GM12878 (cell line): ENCODE results near the gene TEC. TPM values are rescaled to one million over a fixed set of nuclear protein-coding genes. Genes with fewer than 3 reads are reported as not detected.

Source experiments
- ATAC-seq: fragments of 200-7000 bp; cut with Tn5 transposase; 3 replicates; pipeline ENCODE4 v1.9.1; 2020; ENCODE audit warnings: mild to moderate bottlenecking, moderate library complexity
- BruUV-seq: library from RNA; stranded (reverse); fragments of 400-500 nt; replicated peaks from 2 replicates; lab custom pipeline; 2021; lab: Mats Ljungman, UMichigan
- CTCF ChIA-PET: fragments of 300-600 bp; sonication (Branson Sonifier 250); formaldehyde crosslinking; extraction: SDS; loops from one replicate; lab custom pipeline; 2021; ENCODE audit warnings: inconsistent platforms; lab: Yijun Ruan, JAX
- POLR2A ChIA-PET: fragments of 350-600 bp; formaldehyde crosslinking; extraction: SDS; loops from one replicate; lab custom pipeline; 2021; ENCODE audit warnings: inconsistent platforms; lab: Charles Lee
- RAD21 ChIA-PET: fragments of 300-600 bp; sonication (Branson Sonifier 250); formaldehyde crosslinking; loops from one replicate; lab custom pipeline; 2023; ENCODE audit warnings: antibody characterized with exemption; ENCODE audit not compliant: unreplicated experiment; lab: Charles Lee
- SMC1A ChIA-PET: fragments of 300-600 bp; sonication (Branson Sonifier 250); formaldehyde crosslinking; loops from one replicate; lab custom pipeline; 2023; ENCODE audit not compliant: unreplicated experiment, uncharacterized antibody; lab: Charles Lee
- DNase-seq: peaks from one replicate; pipeline ENCODE4 v3.0.0-alpha.2; 2011; ENCODE audit warnings: low read depth, low spot score
- FAIRE-seq: peaks from 3 replicates; lab custom pipeline; 2011; peaks lifted over from hg19 to GRCh38; lab: Jason Lieb, UNC
- H2AFZ ChIP-seq: 2 replicates; pipeline ENCODE4 v1.6.0; 2011; ENCODE audit warnings: low read depth, low read length, control low read depth; ENCODE audit not compliant: control insufficient read depth
- H3K27ac ChIP-seq: 2 replicates; pipeline ENCODE4 v1.5.1; 2011; ENCODE audit warnings: control low read depth; ENCODE audit not compliant: control insufficient read depth, insufficient read depth
- H3K27me3 ChIP-seq, 2 experiments: replicated peaks in 1 of 2; 2 replicates each; pipeline versions ENCODE4 v1.6.0 to v1.6.1; 2011; ENCODE audit warnings: low read length in 1 of 2; ENCODE audit not compliant: control insufficient read depth in 2 of 2, insufficient read depth in 2 of 2
- H3K36me3 ChIP-seq, 2 experiments: 2 replicates each; pipeline ENCODE4 v1.5.1; 2011; ENCODE audit warnings: low read length in 1 of 2; ENCODE audit not compliant: control insufficient read depth in 2 of 2, insufficient read depth in 2 of 2
- H3K4me1 ChIP-seq: 2 replicates; pipeline ENCODE4 v1.6.1; 2011; ENCODE audit warnings: mild to moderate bottlenecking, low read length, moderate library complexity, mixed read lengths; ENCODE audit not compliant: control insufficient read depth, insufficient read depth
- H3K4me2 ChIP-seq: 2 replicates; pipeline ENCODE4 v1.6.0; 2011; ENCODE audit warnings: control low read depth; ENCODE audit not compliant: control insufficient read depth, insufficient read depth
- H3K4me3 ChIP-seq: fragments of 200-600 bp; sonication (generic); 2 replicates; pipeline ENCODE4 v1.5.1; 2016
- H3K79me2 ChIP-seq: 2 replicates; pipeline ENCODE4 v1.6.0; 2011; ENCODE audit warnings: low read length; ENCODE audit not compliant: control insufficient read depth, insufficient read depth
- H3K9ac ChIP-seq: 2 replicates; pipeline ENCODE4 v1.8.0; 2011; ENCODE audit warnings: low read length, control low read depth, mixed read lengths; ENCODE audit not compliant: control insufficient read depth, insufficient read depth
- H3K9me3 ChIP-seq: replicated peaks from 3 replicates; pipeline ENCODE4 v1.5.1; 2011; ENCODE audit warnings: mild to moderate bottlenecking, low read length; ENCODE audit not compliant: control insufficient read depth, insufficient read depth
- H4K20me1 ChIP-seq: 2 replicates; pipeline ENCODE4 v1.6.0; 2011; ENCODE audit not compliant: control insufficient read depth, insufficient read depth
- BMI1 ChIP-seq: fragments of 450-650 bp; IDR thresholded peaks from 2 replicates; pipeline ENCODE4 v1.6.1; 2016; ENCODE audit warnings: mild to moderate bottlenecking, moderate library complexity, borderline replicate concordance
- CTCF ChIP-seq, 3 experiments: IDR thresholded peaks in 2 of 3; conservative IDR thresholded peaks in 1 of 3; 2 replicates each; pipeline ENCODE4 v1.5.1; 2011; ENCODE audit warnings: low read depth in 3 of 3, low read length in 3 of 3, mild to moderate bottlenecking in 3 of 3, control low read depth in 2 of 3, moderate library complexity in 2 of 3, inconsistent platforms in 1 of 3, mixed read lengths in 1 of 3; ENCODE audit not compliant: control insufficient read depth in 2 of 3, insufficient read depth in 1 of 3; ENCODE audit errors: extremely low read depth in 1 of 3
- E4F1 ChIP-seq: fragments of 450-650 bp; IDR thresholded peaks from 2 replicates; pipeline ENCODE4 v1.6.1; 2018; ENCODE audit warnings: borderline replicate concordance, mild to moderate bottlenecking; ENCODE audit not compliant: partially characterized antibody
- NFXL1 ChIP-seq: fragments of 450-650 bp; IDR thresholded peaks from 2 replicates; pipeline ENCODE4 v1.6.1; 2017; ENCODE audit warnings: antibody characterized with exemption, mild to moderate bottlenecking, borderline replicate concordance
- PKNOX1 ChIP-seq: fragments of 450-650 bp; IDR thresholded peaks from 2 replicates; pipeline ENCODE4 v1.6.1; 2016; ENCODE audit warnings: mild to moderate bottlenecking
- POLR2AphosphoS5 ChIP-seq: IDR thresholded peaks from 2 replicates; pipeline ENCODE4 v1.6.1; 2011; ENCODE audit warnings: mild to moderate bottlenecking, low read length, inconsistent platforms
- RAD51 ChIP-seq: fragments of 450-650 bp; IDR thresholded peaks from 2 replicates; pipeline ENCODE4 v1.6.1; 2016; ENCODE audit warnings: moderate library complexity, mild to moderate bottlenecking, inconsistent platforms
- RELB ChIP-seq: fragments of 450-650 bp; IDR thresholded peaks from 2 replicates; pipeline ENCODE4 v1.6.1; 2017; ENCODE audit warnings: low read depth, mild to moderate bottlenecking, moderate library complexity
- SUZ12 ChIP-seq: fragments of 200-600 bp; sonication (generic); IDR thresholded peaks from one replicate; pipeline ENCODE4 v1.6.1; 2018; ENCODE audit warnings: antibody characterized with exemption, mild to moderate bottlenecking; ENCODE audit not compliant: unreplicated experiment
- TBL1XR1 ChIP-seq: IDR thresholded peaks from 2 replicates; pipeline ENCODE4 v1.6.1; 2012; ENCODE audit warnings: low read depth, low read length, improper control_type of control experiment
- ZBTB4 ChIP-seq: fragments of 450-650 bp; formaldehyde crosslinking; IDR thresholded peaks from 2 replicates; pipeline ENCODE4 v1.4.0; 2022; ENCODE audit warnings: mild to moderate bottlenecking, moderate library complexity
- WGBS: methylation state at CpG from one replicate; pipeline ENCODE4 v1.1.6; 2016; ENCODE audit warnings: low lambda C conversion rate; ENCODE audit not compliant: insufficient replicate concordance, insufficient coverage; ENCODE audit errors: missing lambda C conversion rate; 5-methylcytosine and 5-hydroxymethylcytosine counted together
- in situ Hi-C: fragments of 300-500 bp; cut with MboI; formaldehyde crosslinking; loops from 9 replicates; pipeline ENCODE4 v1.14.3; 2018; ENCODE audit warnings: mixed read lengths
- intact Hi-C: fragments of 100-400 bp; cut with micrococcal nuclease; formaldehyde crosslinking; loops from one replicate; pipeline ENCODE4 v1.14.2; 2022; ENCODE audit not compliant: unreplicated experiment
- polyA plus RNA-seq, 11 experiments: library from polyadenylated mRNA; depleted of rRNA in 4 of 11; unstranded in 6 of 11; stranded (reverse) in 5 of 11; fragments of >200 nt; fragmentation: Nextera tagmentation in 4 of 11; fragmentation: Illumina TruSeq in 1 of 11; extraction: Ambion mirVana in 4 of 11; extraction: Trizol in 1 of 11; gene quantifications; 1 replicate in 1 of 11; 2 replicates in 10 of 11; pipeline versions ENCODE4 v1.2.1 to v1.2.3, GENCODE V29; 2011 to 2016; ENCODE audit warnings: inconsistent platforms in 2 of 11, missing spikeins in 2 of 11, low read depth in 1 of 11
- total RNA-seq, 4 experiments: library from RNA; depleted of rRNA in 3 of 4; stranded (reverse); fragments of >200 nt in 3 of 4; fragmentation: Illumina TruSeq in 1 of 4; extraction: Trizol in 1 of 4; gene quantifications; 2 replicates each; pipeline versions ENCODE4 v1.2.1 to v1.2.3, GENCODE V29; 2013 to 2021

TEC gene
- total and polyA plus RNA-seq, 10 of the 15 experiments (the other 5 are each of a cell fraction or from before 2014, with no cell fraction given), result 7.4 to 27.2 (median 17.1) TPM

- Histone ChIP-seq H3K27me3 (no peaks in the 10 kb centered on the region), H3K4me1 (peaks cover 7% of the 10 kb centered on the region), H3K79me2 (peaks cover 91% of the 10 kb centered on the region), H3K9me3 (peaks cover 3% of the 10 kb centered on the region; the same call in 2 of the 3 replicates), H3K9ac (no peak overlapping the region), H3K4me2 (peak overlapping the region; percentile 30; the same call in 1 of the 2 replicates), H3K4me3 (no peak overlapping the region), H3K27ac (no peak overlapping the region), H3K36me3 (no peaks in the 10 kb centered on the region; a peak in 1 of 4 replicates), H4K20me1 (no peaks in the 10 kb centered on the region), H2AFZ (no peak overlapping the region)
- in situ Hi-C loops (no loop called here), intact Hi-C loops (no loop called here)
- WGBS, result 70% methylated on average over 4 of the region's 4 CpGs
- FAIRE-seq, result no peak
- ChIA-PET POLR2A (interaction anchor here (1.2 kb wide), 1 partner anchor 10 kb away, joined by 3 read pairs; no protein-coding TSS in a partner anchor), RAD21 (interaction anchor here (0.7 to 1.2 kb wide), 4 partner anchors 9 to 33 kb away, joined by 3 to 5 read pairs (median 3); no protein-coding TSS in a partner anchor), SMC1A (interaction anchor here (0.8 to 2.0 kb wide), 13 partner anchors 11 to 40 kb away, joined by 3 to 10 read pairs (median 3); no protein-coding TSS in a partner anchor), CTCF (interaction anchor here (0.5 to 1.2 kb wide), 3 partner anchors 12 to 776 kb away, joined by 3 to 4 read pairs (median 3); no protein-coding TSS in a partner anchor)
- no peak for ATAC-seq
- BruUV-seq, result no TSS peak
- DNase-seq, result no peak
- TF ChIP-seq RELB (no peak), SUZ12 (no peak), BMI1 (no peak), POLR2AphosphoS5 (no peak), RAD51 (no peak), E4F1 (no peak), CTCF (IDR thresholded peaks at IDR 0.05 in 2 of 3, conservative IDR thresholded peaks at IDR 0.05 in 1 of 3; ENCODE audit: control insufficient read depth in 2 of 3, extremely low read depth in 1 of 3, insufficient read depth in 1 of 3, low read depth in 3 of 3, low read length in 3 of 3) (no peak), TBL1XR1 (no peak), PKNOX1 (no peak), ZBTB4 (CRISPR knock-in tag) (no peak), NFXL1 (no peak)
Observed at GRCh38 chr4:48237996-48238645, 31.5 kb downstream of the TEC start.
